Upper lobe of left lung (tissue), 6 donors: ENCODE data around the gene DENND1A. TPM values are rescaled to one million over a fixed set of nuclear protein-coding genes. Genes with fewer than 3 reads are reported as not detected.
A peak's percentile ranks its signal among the peaks of the same experiment; 100 is the strongest.

Experiments used
- ATAC-seq, 2 donors: fragments of 200-7000 bp; cut with Tn5 transposase; one replicate each; pipeline ENCODE4 v1.9.1; 2022; ENCODE audit warnings: mild to moderate bottlenecking in 2 of 2, moderate library complexity in 2 of 2; ENCODE audit not compliant: low FRiP score in 2 of 2
- DNase-seq, 2 donors: peaks; one replicate each; pipeline ENCODE4 v3.0.0-alpha.2; 2019 to 2020
- H3K27ac ChIP-seq, 4 donors: fragments of 200-600 bp; sonication (generic); one replicate each; pipeline ENCODE4 v1.5.1; 2016 to 2019
- H3K27me3 ChIP-seq, 4 donors: fragments of 200-600 bp; sonication (generic); one replicate each; pipeline ENCODE4 v1.5.1; 2017 to 2019
- H3K36me3 ChIP-seq, 4 donors: fragments of 200-600 bp; sonication (generic); one replicate each; pipeline ENCODE4 v1.5.1; 2016 to 2019
- H3K4me1 ChIP-seq, 4 donors: fragments of 200-600 bp; sonication (generic); one replicate each; pipeline ENCODE4 v1.5.1; 2018 to 2019
- H3K4me3 ChIP-seq, 4 donors: fragments of 200-600 bp; sonication (generic); one replicate each; pipeline ENCODE4 v1.5.1; 2017 to 2019; ENCODE audit warnings: mild to moderate bottlenecking in 2 of 4, moderate library complexity in 1 of 4
- H3K9me3 ChIP-seq, 4 donors: fragments of 200-600 bp; sonication (generic); one replicate each; pipeline ENCODE4 v1.5.1; 2018 to 2019
- EP300 ChIP-seq, 4 donors: sonication (generic); formaldehyde crosslinking; IDR thresholded peaks; one replicate each; pipeline ENCODE4 v1.5.1; 2017; ENCODE audit warnings: antibody characterized with exemption in 4 of 4, control low read depth in 2 of 4
- POLR2A ChIP-seq, 4 donors: fragments of 450-650 bp; IDR thresholded peaks; one replicate each; pipeline ENCODE4 v1.5.1; 2016 to 2017; ENCODE audit warnings: antibody characterized with exemption in 4 of 4, mild to moderate bottlenecking in 2 of 4
- POLR2AphosphoS5 ChIP-seq, 2 donors: sonication (generic); formaldehyde crosslinking; IDR thresholded peaks; one replicate each; pipeline ENCODE4 v1.5.1; 2017; ENCODE audit warnings: antibody characterized with exemption in 2 of 2
- WGBS, 2 donors: methylation state at CpG; one replicate each; pipeline ENCODE4 v1.1.5; 2017 to 2018; 5-methylcytosine and 5-hydroxymethylcytosine counted together
- total RNA-seq, 6 donors: library from RNA; depleted of rRNA in 4 of 6; stranded (reverse); fragments of >200 nt in 4 of 6; gene quantifications; one replicate each; pipeline versions ENCODE4 v1.1.0 to v1.2.1, GENCODE V29; 2016 to 2021
- TF ChIP-seq, protein P1 (sequence below), 6 experiments: fragments of 450-650 bp in 4 of 6; fragments of 200-600 bp in 2 of 6; sonication (generic) in 2 of 6; IDR thresholded peaks; one replicate each; pipeline ENCODE4 v1.5.1; 2016 to 2019; ENCODE audit warnings: antibody characterized with exemption in 6 of 6
- donor health status: DM: no; HTN: no; CAD: no; lungs with moderate emphysema.
- donor health status: DM: no; HTN: yes; CAD: no; lungs with severe emphysema.

Gene DENND1A
- total RNA-seq, 6 donors from 2014 or later: 9.8 to 46.1 (median 16.0) TPM

DNA sequence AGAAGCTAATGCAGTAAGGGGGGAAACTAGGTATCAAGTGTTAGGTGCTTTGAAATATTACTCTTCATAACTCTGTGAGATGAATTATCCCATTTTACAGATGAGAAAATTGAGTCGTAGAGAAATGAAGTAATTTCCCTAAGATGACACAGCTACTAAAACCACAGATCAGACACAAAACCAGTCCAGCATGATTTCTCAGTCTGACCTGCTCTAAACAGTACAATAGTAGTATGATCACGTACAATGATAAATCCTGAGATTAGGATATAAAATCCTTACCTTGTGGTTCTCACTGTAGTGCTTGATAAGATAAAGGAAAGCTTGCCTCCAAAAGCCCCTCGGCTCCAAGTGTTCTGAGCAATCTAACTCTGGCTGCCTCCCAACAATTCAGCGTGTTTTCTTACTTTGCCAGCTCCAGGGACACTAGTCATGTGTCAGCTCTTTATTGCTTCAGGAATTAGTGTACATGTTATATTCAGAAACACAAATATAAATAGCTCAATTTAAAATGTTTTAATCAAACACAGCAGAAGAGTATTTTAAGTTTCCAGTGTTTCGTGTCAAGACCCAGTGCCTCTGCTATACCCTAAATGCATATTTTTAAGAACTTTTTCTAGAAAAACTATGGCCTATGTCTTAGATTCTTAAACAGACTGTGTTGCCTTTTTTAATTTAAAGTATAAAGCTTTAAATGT is 243.6 kb downstream of the DENND1A start:
- Histone ChIP-seq H3K27me3 (no peaks in the 10 kb centered on the region), H3K27ac (no peak overlapping the region), H3K36me3 (no peaks in the 10 kb centered on the region), H3K9me3 (no peaks in the 10 kb centered on the region), H3K4me1 (peaks cover 0 to 7% (median 3%) of the 10 kb centered on the region in 4 donors), H3K4me3 (no peak overlapping the region)
- ATAC-seq (no peak), DNase-seq (peak in 1 of 2 donors; percentile 29)
- WGBS, 2 donors: 63 to 71% methylated on average over 5 of the region's 5 CpGs
- TF ChIP-seq, protein P1, sequence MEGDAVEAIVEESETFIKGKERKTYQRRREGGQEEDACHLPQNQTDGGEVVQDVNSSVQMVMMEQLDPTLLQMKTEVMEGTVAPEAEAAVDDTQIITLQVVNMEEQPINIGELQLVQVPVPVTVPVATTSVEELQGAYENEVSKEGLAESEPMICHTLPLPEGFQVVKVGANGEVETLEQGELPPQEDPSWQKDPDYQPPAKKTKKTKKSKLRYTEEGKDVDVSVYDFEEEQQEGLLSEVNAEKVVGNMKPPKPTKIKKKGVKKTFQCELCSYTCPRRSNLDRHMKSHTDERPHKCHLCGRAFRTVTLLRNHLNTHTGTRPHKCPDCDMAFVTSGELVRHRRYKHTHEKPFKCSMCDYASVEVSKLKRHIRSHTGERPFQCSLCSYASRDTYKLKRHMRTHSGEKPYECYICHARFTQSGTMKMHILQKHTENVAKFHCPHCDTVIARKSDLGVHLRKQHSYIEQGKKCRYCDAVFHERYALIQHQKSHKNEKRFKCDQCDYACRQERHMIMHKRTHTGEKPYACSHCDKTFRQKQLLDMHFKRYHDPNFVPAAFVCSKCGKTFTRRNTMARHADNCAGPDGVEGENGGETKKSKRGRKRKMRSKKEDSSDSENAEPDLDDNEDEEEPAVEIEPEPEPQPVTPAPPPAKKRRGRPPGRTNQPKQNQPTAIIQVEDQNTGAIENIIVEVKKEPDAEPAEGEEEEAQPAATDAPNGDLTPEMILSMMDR (IDR thresholded peaks at IDR 0.05): no peak
- no peak for TF ChIP-seq POLR2A (IDR thresholded peaks at IDR 0.05)
- no peak for TF ChIP-seq EP300 (IDR thresholded peaks at IDR 0.05)
- no peak for TF ChIP-seq POLR2AphosphoS5 (IDR thresholded peaks at IDR 0.05)

GRCh38 chr9:123685489-123686083 is 244.3 kb downstream of the DENND1A start:
- Histone ChIP-seq H3K36me3 (no peaks in the 10 kb centered on the region), H3K27me3 (no peaks in the 10 kb centered on the region), H3K27ac (no peak overlapping the region), H3K4me3 (no peak overlapping the region), H3K4me1 (peaks cover 0 to 7% (median 3%) of the 10 kb centered on the region in 4 donors), H3K9me3 (no peaks in the 10 kb centered on the region)
- no peak for TF ChIP-seq POLR2A (IDR thresholded peaks at IDR 0.05)
- no peak for DNase-seq
- ATAC-seq: no peak
- WGBS, 2 donors: 96 to 98% methylated on average over 2 of the region's 2 CpGs

DNA sequence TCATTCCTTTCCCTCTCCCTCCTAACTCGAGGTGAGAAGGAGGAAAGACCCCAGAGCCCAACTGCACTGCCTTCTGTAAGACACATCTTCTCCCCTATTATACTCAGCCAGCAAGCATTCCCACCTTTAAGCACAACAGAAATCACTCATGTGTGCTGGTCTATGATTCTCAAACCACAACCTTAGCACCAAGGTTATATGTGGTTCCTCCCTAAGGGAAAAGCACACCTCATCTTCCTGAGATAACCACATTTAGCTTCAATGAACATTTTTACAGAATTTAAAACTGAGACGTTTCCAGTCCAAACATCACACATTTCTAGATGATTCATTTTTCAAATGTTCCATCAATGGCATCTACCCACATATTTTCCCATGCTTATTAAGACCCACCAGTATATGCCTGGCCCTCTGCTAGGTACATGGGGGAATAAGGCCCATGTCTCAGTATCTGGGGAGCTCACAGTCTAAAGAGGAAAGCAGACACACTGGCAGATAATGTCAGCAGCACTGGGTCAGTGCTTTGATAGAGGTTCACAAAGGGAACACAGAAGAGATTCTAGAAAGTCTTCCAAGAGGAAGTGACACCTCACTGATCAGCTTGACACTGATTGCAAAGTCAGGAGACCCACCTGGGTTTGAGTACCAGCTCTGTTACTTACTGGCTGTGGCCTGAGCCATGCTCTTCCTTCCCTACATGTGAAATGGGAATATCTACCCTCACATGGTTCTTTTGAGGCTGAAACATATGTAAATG is 245.4 kb downstream of the DENND1A start:
- Histone ChIP-seq H3K4me3 (no peak overlapping the region), H3K36me3 (no peaks in the 10 kb centered on the region), H3K27ac (no peak overlapping the region), H3K27me3 (no peaks in the 10 kb centered on the region), H3K4me1 (peaks cover 0 to 7% (median 5%) of the 10 kb centered on the region in 4 donors), H3K9me3 (no peaks in the 10 kb centered on the region)
- ATAC-seq: no peak
- TF ChIP-seq POLR2AphosphoS5 (IDR thresholded peaks at IDR 0.05): no peak
- 89 to 100% methylated on average over 2 of the region's 2 CpGs for WGBS, 2 donors
- no peak for DNase-seq

- Histone ChIP-seq H3K9me3 (no peaks in the 10 kb centered on the region), H3K4me3 (no peak overlapping the region), H3K27ac (no peak overlapping the region), H3K27me3 (no peaks in the 10 kb centered on the region), H3K4me1 (peaks cover 11 to 22% (median 17%) of the 10 kb centered on the region in 4 donors), H3K36me3 (no peaks in the 10 kb centered on the region)
- TF ChIP-seq POLR2A (IDR thresholded peaks at IDR 0.05) (no peak), EP300 (IDR thresholded peaks at IDR 0.05) (no peak), POLR2AphosphoS5 (IDR thresholded peaks at IDR 0.05) (no peak)
- TF ChIP-seq, protein P1 (IDR thresholded peaks at IDR 0.05): no peak
- DNase-seq (no peak), ATAC-seq (no peak)
- WGBS, 2 donors: 95% methylated on average over 2 of the region's 2 CpGs
Measured at GRCh38 chr9:123682746-123683145, 247.2 kb downstream of the DENND1A start.

GRCh38 chr9:123680352-123680751 is 249.6 kb downstream of the DENND1A start:
- Histone ChIP-seq H3K4me1 (peaks cover 7 to 22% (median 13%) of the 10 kb centered on the region in 4 donors), H3K36me3 (no peaks in the 10 kb centered on the region), H3K27ac (no peak overlapping the region), H3K27me3 (no peaks in the 10 kb centered on the region), H3K9me3 (no peaks in the 10 kb centered on the region), H3K4me3 (no peak overlapping the region)
- no peak for DNase-seq
- 77 to 87% methylated on average over 8 of the region's 8 CpGs for WGBS, 2 donors
- ATAC-seq: no peak
- TF ChIP-seq, protein P1 (IDR thresholded peaks at IDR 0.05): no peak
- TF ChIP-seq EP300 (IDR thresholded peaks at IDR 0.05) (no peak), POLR2A (IDR thresholded peaks at IDR 0.05) (no peak), POLR2AphosphoS5 (IDR thresholded peaks at IDR 0.05) (no peak)
